ENCODE measurements around the gene CPNE9.
A peak's percentile ranks its signal among the peaks of the same experiment; 100 is the strongest.

CPNE9 gene

DNA sequence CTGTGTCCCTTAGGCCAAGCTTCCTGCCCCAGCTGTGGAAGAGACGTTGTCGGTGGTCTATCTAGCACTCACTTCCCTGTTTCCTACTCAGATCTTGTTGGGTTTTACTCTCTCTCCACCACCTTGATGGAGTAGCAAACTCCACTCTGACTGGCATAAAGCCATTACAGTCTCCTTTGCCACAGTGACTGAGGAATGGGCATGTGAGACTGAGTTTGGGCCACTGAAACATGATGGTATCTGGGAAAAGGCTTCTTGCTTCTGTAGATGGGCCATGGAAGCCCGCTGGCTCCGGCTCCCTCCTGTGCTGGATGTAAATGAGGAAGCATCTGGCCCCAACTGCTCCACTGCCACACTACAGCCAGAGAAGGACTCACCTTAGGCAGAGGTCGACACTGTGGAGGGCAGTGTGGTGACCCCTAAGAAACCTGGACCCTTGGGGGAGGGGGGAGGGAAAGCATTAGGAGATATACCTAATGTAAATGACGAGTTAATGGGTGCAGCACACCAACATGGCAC lies 75.5 kb downstream of the CPNE9 start:
- Histone ChIP-seq H3K4me2 (ENCODE audit: low read depth, low read length, poor library complexity, severe bottlenecking) (peak overlapping the region; percentile 41), H3K27me3 (ENCODE audit: low read length) (no peaks in the 10 kb centered on the region), H3K9me2 (replicated peaks; ENCODE audit: insufficient read depth, low read length) (no peaks in the 10 kb centered on the region), H4K20me1 (ENCODE audit: low read depth, low read length) (no peaks in the 10 kb centered on the region), H2AFZ (ENCODE audit: low read depth, low read length, severe bottlenecking) (no peak overlapping the region), H3F3A (ENCODE audit: insufficient read depth) (peaks cover 34% of the 10 kb centered on the region), H3K9me3 (ENCODE audit: insufficient read depth, low read length) (no peaks in the 10 kb centered on the region), H3K79me2 (ENCODE audit: insufficient read depth, low read length) (no peaks in the 10 kb centered on the region), H3K9ac (ENCODE audit: low read length) (0 out of 2 replicates have a peak overlapping the region, but pooled peaks have one; percentile 49), H3K27ac (ENCODE audit: low read depth, low read length) (peak overlapping the region; percentile 91), H3K4me3 (ENCODE audit: insufficient read depth, low read length, poor library complexity, severe bottlenecking) (no peak overlapping the region), H3K36me3 (ENCODE audit: low read length) (peaks cover 4% of the 10 kb centered on the region; the same call in 1 of the 2 replicates)
- no peak for TF ChIP-seq EZH2phosphoT487 (conservative IDR thresholded peaks at IDR 0.05; ENCODE audit: low read length)
- TF ChIP-seq, protein P1, sequence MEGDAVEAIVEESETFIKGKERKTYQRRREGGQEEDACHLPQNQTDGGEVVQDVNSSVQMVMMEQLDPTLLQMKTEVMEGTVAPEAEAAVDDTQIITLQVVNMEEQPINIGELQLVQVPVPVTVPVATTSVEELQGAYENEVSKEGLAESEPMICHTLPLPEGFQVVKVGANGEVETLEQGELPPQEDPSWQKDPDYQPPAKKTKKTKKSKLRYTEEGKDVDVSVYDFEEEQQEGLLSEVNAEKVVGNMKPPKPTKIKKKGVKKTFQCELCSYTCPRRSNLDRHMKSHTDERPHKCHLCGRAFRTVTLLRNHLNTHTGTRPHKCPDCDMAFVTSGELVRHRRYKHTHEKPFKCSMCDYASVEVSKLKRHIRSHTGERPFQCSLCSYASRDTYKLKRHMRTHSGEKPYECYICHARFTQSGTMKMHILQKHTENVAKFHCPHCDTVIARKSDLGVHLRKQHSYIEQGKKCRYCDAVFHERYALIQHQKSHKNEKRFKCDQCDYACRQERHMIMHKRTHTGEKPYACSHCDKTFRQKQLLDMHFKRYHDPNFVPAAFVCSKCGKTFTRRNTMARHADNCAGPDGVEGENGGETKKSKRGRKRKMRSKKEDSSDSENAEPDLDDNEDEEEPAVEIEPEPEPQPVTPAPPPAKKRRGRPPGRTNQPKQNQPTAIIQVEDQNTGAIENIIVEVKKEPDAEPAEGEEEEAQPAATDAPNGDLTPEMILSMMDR (IDR thresholded peaks at IDR 0.05; ENCODE audit: insufficient read depth, low read length, poor library complexity, severe bottlenecking), result no peak

Data from SU-DHL-6 (cell line).